ENCODE data around the gene JAG2.

The JAG2 gene

GRCh38 chr14:105161309-105161708 lies 7.3 kb downstream of the JAG2 start:
- Histone ChIP-seq H3K4me1 (peaks cover 0 to 4% (median 0%) of the 10 kb centered on the region in 4 donors), H3K4me3 (no peak overlapping the region), H3K27me3 (peaks cover 0 to 55% of the 10 kb centered on the region in 2 donors), H3K36me3 (no peaks in the 10 kb centered on the region), H3K9me3 (no peaks in the 10 kb centered on the region), H3K27ac (no peak overlapping the region)
- TF ChIP-seq, protein P1, sequence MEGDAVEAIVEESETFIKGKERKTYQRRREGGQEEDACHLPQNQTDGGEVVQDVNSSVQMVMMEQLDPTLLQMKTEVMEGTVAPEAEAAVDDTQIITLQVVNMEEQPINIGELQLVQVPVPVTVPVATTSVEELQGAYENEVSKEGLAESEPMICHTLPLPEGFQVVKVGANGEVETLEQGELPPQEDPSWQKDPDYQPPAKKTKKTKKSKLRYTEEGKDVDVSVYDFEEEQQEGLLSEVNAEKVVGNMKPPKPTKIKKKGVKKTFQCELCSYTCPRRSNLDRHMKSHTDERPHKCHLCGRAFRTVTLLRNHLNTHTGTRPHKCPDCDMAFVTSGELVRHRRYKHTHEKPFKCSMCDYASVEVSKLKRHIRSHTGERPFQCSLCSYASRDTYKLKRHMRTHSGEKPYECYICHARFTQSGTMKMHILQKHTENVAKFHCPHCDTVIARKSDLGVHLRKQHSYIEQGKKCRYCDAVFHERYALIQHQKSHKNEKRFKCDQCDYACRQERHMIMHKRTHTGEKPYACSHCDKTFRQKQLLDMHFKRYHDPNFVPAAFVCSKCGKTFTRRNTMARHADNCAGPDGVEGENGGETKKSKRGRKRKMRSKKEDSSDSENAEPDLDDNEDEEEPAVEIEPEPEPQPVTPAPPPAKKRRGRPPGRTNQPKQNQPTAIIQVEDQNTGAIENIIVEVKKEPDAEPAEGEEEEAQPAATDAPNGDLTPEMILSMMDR (IDR thresholded peaks at IDR 0.05): no peak
- no peak for DNase-seq
- intact Hi-C loops (cut with DNase I; ENCODE audit: low total_unique reads): loop anchor here (10.0 kb wide), 1 partner anchor 67 kb away; no protein-coding TSS in a partner anchor

DNA sequence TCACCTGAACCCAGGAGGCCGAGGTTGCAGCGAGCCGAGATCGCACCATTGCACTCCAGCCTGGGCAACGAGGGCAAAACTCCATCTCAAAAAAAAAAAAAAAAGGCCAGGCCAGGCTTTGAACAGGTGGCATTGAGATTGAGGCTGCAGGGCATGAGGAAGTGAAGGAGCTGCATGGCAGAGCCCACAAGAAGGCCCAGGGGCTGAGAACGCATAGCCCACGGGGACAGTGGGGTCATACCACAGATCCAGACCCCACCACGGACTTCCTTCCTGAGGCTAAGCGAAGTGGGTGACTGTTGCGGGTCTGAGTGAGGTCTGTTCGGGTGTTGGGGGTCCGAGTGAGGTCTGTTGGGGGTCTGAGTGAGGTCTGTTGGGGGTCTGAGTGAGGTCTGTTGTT lies 7.8 kb downstream of the JAG2 start:
- H3K27me3 ChIP-seq: peaks cover 0 to 52% of the 10 kb centered on the region in 2 donors
- peaks cover 0 to 3% (median 0%) of the 10 kb centered on the region in 4 donors for H3K4me1 ChIP-seq
- TF ChIP-seq, protein P1 (IDR thresholded peaks at IDR 0.05): no peak
- no peak overlapping the region for H3K4me3 ChIP-seq
- intact Hi-C loops (cut with DNase I; ENCODE audit: low total_unique reads): loop anchor here (10.0 kb wide), 1 partner anchor 66 kb away; no protein-coding TSS in a partner anchor
- H3K9me3 ChIP-seq: no peaks in the 10 kb centered on the region
- H3K27ac ChIP-seq: no peak overlapping the region
- no peak for DNase-seq
- peaks cover 0 to under 1% (median under 1%) of the 10 kb centered on the region in 3 donors for H3K36me3 ChIP-seq

DNA sequence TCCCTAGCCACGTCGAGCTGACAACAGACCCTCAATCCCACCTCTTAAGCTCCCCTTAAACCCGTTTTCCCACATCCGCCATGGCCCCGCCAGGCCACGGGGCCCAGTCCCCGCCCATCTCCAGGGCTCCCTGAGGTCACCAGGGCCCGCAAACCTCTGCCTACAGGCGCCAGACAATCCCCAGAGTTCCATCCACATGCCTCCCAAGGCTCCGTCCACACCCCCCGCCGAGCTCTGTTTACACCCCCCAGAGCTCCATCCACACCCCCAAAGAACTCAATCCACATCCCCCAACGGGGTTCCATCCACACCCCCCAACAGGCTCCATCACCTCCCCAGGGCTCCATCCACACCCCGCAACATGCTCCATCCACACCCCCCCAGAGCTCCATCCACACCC lies 9.2 kb downstream of the JAG2 start:
- TF ChIP-seq, protein P1 (IDR thresholded peaks at IDR 0.05): no peak
- intact Hi-C loops (cut with DNase I; ENCODE audit: low total_unique reads): no loop called here
- peaks cover 0 to 7% (median 5%) of the 10 kb centered on the region in 3 donors for H3K36me3 ChIP-seq
- H3K4me3 ChIP-seq: no peak overlapping the region
- no peaks in the 10 kb centered on the region for H3K4me1 ChIP-seq
- peaks cover 0 to 41% of the 10 kb centered on the region in 2 donors for H3K27me3 ChIP-seq
- H3K9me3 ChIP-seq: no peaks in the 10 kb centered on the region
- no peak for DNase-seq
- no peak overlapping the region for H3K27ac ChIP-seq

GRCh38 chr14:105158794-105159193 lies 9.8 kb downstream of the JAG2 start:
- intact Hi-C loops (cut with DNase I; ENCODE audit: low total_unique reads): no loop called here
- no peak for DNase-seq
- no peak overlapping the region for H3K27ac ChIP-seq
- no peak overlapping the region for H3K4me3 ChIP-seq
- peaks cover 0 to 38% of the 10 kb centered on the region in 2 donors for H3K27me3 ChIP-seq
- no peaks in the 10 kb centered on the region for H3K9me3 ChIP-seq
- TF ChIP-seq, protein P1 (IDR thresholded peaks at IDR 0.05): no peak
- peaks cover 0 to 7% (median 5%) of the 10 kb centered on the region in 3 donors for H3K36me3 ChIP-seq
- no peaks in the 10 kb centered on the region for H3K4me1 ChIP-seq

GRCh38 chr14:105157872-105158271 lies 10.7 kb downstream of the JAG2 start:
- no peaks in the 10 kb centered on the region for H3K4me1 ChIP-seq
- DNase-seq: no peak
- peaks cover 0 to 29% of the 10 kb centered on the region in 2 donors for H3K27me3 ChIP-seq
- H3K9me3 ChIP-seq: no peaks in the 10 kb centered on the region
- TF ChIP-seq, protein P1 (IDR thresholded peaks at IDR 0.05): no peak
- no peak overlapping the region for H3K27ac ChIP-seq
- H3K36me3 ChIP-seq: peaks cover 0 to 7% (median 5%) of the 10 kb centered on the region in 3 donors
- intact Hi-C loops (cut with DNase I; ENCODE audit: low total_unique reads): no loop called here
- H3K4me3 ChIP-seq: no peak overlapping the region

All from tibial artery (tissue), 4 donors.